PC-3 (cell line): Measurements from ENCODE around the gene CCDC82. TPM values are rescaled to one million over a fixed set of nuclear protein-coding genes. Genes with fewer than 3 reads are reported as not detected.

Experiments used
- ATAC-seq: fragments of 200-7000 bp; cut with Tn5 transposase; 2 replicates; pipeline ENCODE4 v1.9.1; 2020; ENCODE audit warnings: mild to moderate bottlenecking, moderate library complexity
- BruUV-seq: library from RNA; stranded (reverse); fragments of 400-500 nt; replicated peaks from 2 replicates; lab custom pipeline; 2021; lab: Mats Ljungman, UMichigan
- CTCF ChIA-PET: fragments of 300-600 bp; sonication (Branson Sonifier 250); formaldehyde crosslinking; loops from one replicate; lab custom pipeline; 2022; ENCODE audit warnings: antibody characterized with exemption; lab: Charles Lee
- POLR2A ChIA-PET: fragments of 300-600 bp; sonication (Branson Sonifier 250); formaldehyde crosslinking; loops from one replicate; lab custom pipeline; 2022; ENCODE audit warnings: antibody characterized with exemption; ENCODE audit not compliant: unreplicated experiment; lab: Charles Lee
- DNase-seq: peaks from one replicate; pipeline ENCODE4 v3.0.0-alpha.2; 2015
- H2AFZ ChIP-seq: fragments of 300-600 bp; sonication (generic); 2 replicates; pipeline ENCODE4 v1.6.0; 2016; ENCODE audit warnings: antibody characterized with exemption, low read length
- H3F3A ChIP-seq: fragments of 300-600 bp; sonication (generic); one replicate; pipeline ENCODE4 v1.6.0; 2017; ENCODE audit warnings: antibody characterized with exemption, low read length, control low read depth, mild to moderate bottlenecking; ENCODE audit not compliant: unreplicated experiment
- H3K27ac ChIP-seq: fragments of 300-600 bp; sonication (generic); 2 replicates; pipeline ENCODE4 v1.5.1; 2016; ENCODE audit warnings: mild to moderate bottlenecking, low read length
- H3K27me3 ChIP-seq: fragments of 300-600 bp; sonication (generic); 2 replicates; pipeline ENCODE4 v1.6.1; 2016; ENCODE audit warnings: low read length, mixed read lengths
- H3K36me3 ChIP-seq: fragments of 300-600 bp; sonication (generic); 2 replicates; pipeline ENCODE4 v1.6.1; 2016; ENCODE audit warnings: low read depth, mixed run types, low read length, mixed read lengths
- H3K4me1 ChIP-seq: fragments of 300-600 bp; sonication (generic); 2 replicates; pipeline ENCODE4 v1.5.1; 2016; ENCODE audit warnings: low read length; ENCODE audit not compliant: insufficient read depth
- H3K4me2 ChIP-seq: fragments of 300-600 bp; sonication (generic); 2 replicates; pipeline ENCODE4 v1.6.0; 2016; ENCODE audit warnings: low read length
- H3K4me3 ChIP-seq: fragments of 300-600 bp; sonication (generic); 2 replicates; pipeline ENCODE4 v1.5.1; 2016; ENCODE audit warnings: mild to moderate bottlenecking, low read length, mixed read lengths
- H3K79me2 ChIP-seq: fragments of 300-600 bp; sonication (generic); 2 replicates; pipeline ENCODE4 v1.6.1; 2017; ENCODE audit warnings: low read length, mixed read lengths
- H3K9ac ChIP-seq: fragments of 300-600 bp; sonication (generic); 2 replicates; pipeline ENCODE4 v1.6.0; 2016; ENCODE audit warnings: mild to moderate bottlenecking, low read length
- H3K9me2 ChIP-seq: fragments of 300-600 bp; sonication (generic); replicated peaks from 2 replicates; pipeline ENCODE4 v1.6.1; 2016; ENCODE audit warnings: mixed run types, low read length, mixed read lengths
- H3K9me3 ChIP-seq: fragments of 300-600 bp; sonication (generic); 2 replicates; pipeline ENCODE4 v1.6.1; 2016; ENCODE audit warnings: low read length, mixed read lengths
- H4K20me1 ChIP-seq: fragments of 300-600 bp; sonication (generic); 2 replicates; pipeline ENCODE4 v1.6.1; 2016; ENCODE audit warnings: low read length, mixed read lengths
- EZH2 ChIP-seq: fragments of 300-600 bp; sonication (generic); IDR thresholded peaks from one replicate; pipeline ENCODE4 v1.6.1; 2017; ENCODE audit warnings: antibody characterized with exemption, mild to moderate bottlenecking, low read length; ENCODE audit not compliant: unreplicated experiment
- EZH2phosphoT487 ChIP-seq: fragments of 300-600 bp; sonication (generic); IDR thresholded peaks from 2 replicates; pipeline ENCODE4 v1.6.1; 2018; ENCODE audit warnings: mild to moderate bottlenecking, antibody characterized with exemption, low read length, borderline replicate concordance
- intact Hi-C: fragments of 100-400 bp; cut with micrococcal nuclease; formaldehyde crosslinking; loops from 2 replicates; pipeline ENCODE4 v1.9.0; 2023
- total RNA-seq: library from RNA; depleted of rRNA; stranded (reverse); fragments of >200 nt; gene quantifications from 2 replicates; pipeline ENCODE4 v1.2.3, GENCODE V29; 2014
- TF ChIP-seq, protein P1 (sequence below): fragments of 300-600 bp; sonication (generic); conservative IDR thresholded peaks from 2 replicates; pipeline ENCODE4 v1.5.1; 2017; ENCODE audit warnings: antibody characterized with exemption, low read depth, mild to moderate bottlenecking, low read length

CCDC82 gene
- total RNA-seq, 1 experiment from 2014 or later, result 13.5 TPM

GRCh38 chr11:96309643-96310017 lies 80.1 kb downstream of the CCDC82 start:
- H3K27ac ChIP-seq, result peak overlapping the region; percentile 96
- H3K27me3 ChIP-seq, result no peaks in the 10 kb centered on the region
- no peak for ATAC-seq
- no peaks in the 10 kb centered on the region for H3K9me3 ChIP-seq
- no peaks in the 10 kb centered on the region for H3K9me2 ChIP-seq
- TF ChIP-seq EZH2phosphoT487 (no peak), EZH2 (no peak)
- TF ChIP-seq, protein P1, sequence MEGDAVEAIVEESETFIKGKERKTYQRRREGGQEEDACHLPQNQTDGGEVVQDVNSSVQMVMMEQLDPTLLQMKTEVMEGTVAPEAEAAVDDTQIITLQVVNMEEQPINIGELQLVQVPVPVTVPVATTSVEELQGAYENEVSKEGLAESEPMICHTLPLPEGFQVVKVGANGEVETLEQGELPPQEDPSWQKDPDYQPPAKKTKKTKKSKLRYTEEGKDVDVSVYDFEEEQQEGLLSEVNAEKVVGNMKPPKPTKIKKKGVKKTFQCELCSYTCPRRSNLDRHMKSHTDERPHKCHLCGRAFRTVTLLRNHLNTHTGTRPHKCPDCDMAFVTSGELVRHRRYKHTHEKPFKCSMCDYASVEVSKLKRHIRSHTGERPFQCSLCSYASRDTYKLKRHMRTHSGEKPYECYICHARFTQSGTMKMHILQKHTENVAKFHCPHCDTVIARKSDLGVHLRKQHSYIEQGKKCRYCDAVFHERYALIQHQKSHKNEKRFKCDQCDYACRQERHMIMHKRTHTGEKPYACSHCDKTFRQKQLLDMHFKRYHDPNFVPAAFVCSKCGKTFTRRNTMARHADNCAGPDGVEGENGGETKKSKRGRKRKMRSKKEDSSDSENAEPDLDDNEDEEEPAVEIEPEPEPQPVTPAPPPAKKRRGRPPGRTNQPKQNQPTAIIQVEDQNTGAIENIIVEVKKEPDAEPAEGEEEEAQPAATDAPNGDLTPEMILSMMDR, result no peak
- BruUV-seq, result no TSS peak
- POLR2A ChIA-PET, result no interaction called here
- intact Hi-C loops, result loop anchor here (2.0 to 5.0 kb wide), 2 partner anchors 47 to 67 kb away; no protein-coding TSS in a partner anchor
- CTCF ChIA-PET, result no interaction called here
- peaks cover 62% of the 10 kb centered on the region for H3K79me2 ChIP-seq
- no peaks in the 10 kb centered on the region for H4K20me1 ChIP-seq
- no peak overlapping the region for H2AFZ ChIP-seq
- H3K9ac ChIP-seq, result no peak overlapping the region
- H3F3A ChIP-seq, result peaks cover 14% of the 10 kb centered on the region
- peak overlapping the region; percentile 86 for H3K4me2 ChIP-seq
- no peak overlapping the region for H3K4me3 ChIP-seq
- DNase-seq, result no peak
- H3K4me1 ChIP-seq, result peaks cover 92% of the 10 kb centered on the region
- H3K36me3 ChIP-seq, result no peaks in the 10 kb centered on the region

- Histone ChIP-seq H3K4me3 (no peak overlapping the region), H3K4me2 (peak overlapping the region; percentile 86), H3K9me3 (no peaks in the 10 kb centered on the region), H3K79me2 (peaks cover 67% of the 10 kb centered on the region), H3K36me3 (no peaks in the 10 kb centered on the region), H4K20me1 (no peaks in the 10 kb centered on the region), H3K27me3 (no peaks in the 10 kb centered on the region), H3F3A (peaks cover 14% of the 10 kb centered on the region), H3K9me2 (no peaks in the 10 kb centered on the region), H3K9ac (no peak overlapping the region), H2AFZ (no peak overlapping the region), H3K27ac (peak overlapping the region; percentile 96), H3K4me1 (peaks cover 92% of the 10 kb centered on the region)
- intact Hi-C loops, result no loop called here
- TF ChIP-seq EZH2 (no peak), EZH2phosphoT487 (no peak)
- TF ChIP-seq, protein P1, result no peak
- CTCF ChIA-PET, result no interaction called here
- POLR2A ChIA-PET, result interaction anchor here (0.9 kb wide), 1 partner anchor 80 kb away, joined by 7 read pairs; the partner anchor contains the start of genes CCDC82 and JRKL
- DNase-seq (peak; percentile 65), ATAC-seq (no peak)
- no TSS peak for BruUV-seq
Measured at GRCh38 chr11:96309016-96309642, 80.6 kb downstream of the CCDC82 start.

DNA sequence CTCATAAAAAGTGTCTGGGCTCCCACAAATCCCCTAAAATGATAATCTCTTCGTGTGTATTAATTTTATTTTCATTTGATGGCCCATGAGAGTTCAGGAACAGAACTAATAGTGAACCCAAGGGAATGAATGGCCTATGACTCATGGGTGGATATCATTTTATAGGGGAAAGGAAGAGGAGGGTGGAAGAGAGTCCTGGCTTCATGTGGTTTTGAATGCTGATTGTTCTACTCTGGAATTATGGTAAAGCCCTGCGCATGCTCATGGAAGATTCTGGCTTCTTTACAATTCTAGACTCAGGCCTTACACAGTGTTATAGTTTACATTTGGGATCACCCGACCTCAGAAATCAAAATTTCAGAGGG lies 82.0 kb downstream of the CCDC82 start:
- H3K4me2 ChIP-seq, result peak overlapping the region; percentile 86
- peak overlapping the region; percentile 90 for H3K9ac ChIP-seq
- no peaks in the 10 kb centered on the region for H4K20me1 ChIP-seq
- H3K36me3 ChIP-seq, result no peaks in the 10 kb centered on the region
- H3K4me1 ChIP-seq, result peaks cover 90% of the 10 kb centered on the region
- H3K4me3 ChIP-seq, result peak overlapping the region; percentile 60
- intact Hi-C loops, result loop anchor here (1.0 to 2.0 kb wide), 4 partner anchors 32 to 517 kb away; partner anchors contain the start of genes CCDC82 and CEP57
- no peaks in the 10 kb centered on the region for H3K9me2 ChIP-seq
- H3K9me3 ChIP-seq, result no peaks in the 10 kb centered on the region
- no peak overlapping the region for H2AFZ ChIP-seq
- DNase-seq, result peak; percentile 98
- H3K79me2 ChIP-seq, result peaks cover 61% of the 10 kb centered on the region
- BruUV-seq, result no TSS peak
- TF ChIP-seq, protein P1, result no peak
- no peak for TF ChIP-seq EZH2phosphoT487
- no peak for TF ChIP-seq EZH2
- no peaks in the 10 kb centered on the region for H3K27me3 ChIP-seq
- H3K27ac ChIP-seq, result peak overlapping the region; percentile 96
- H3F3A ChIP-seq, result peaks cover 21% of the 10 kb centered on the region
- CTCF ChIA-PET, result no interaction called here
- ATAC-seq, result peak; percentile 61
- POLR2A ChIA-PET, result interaction anchor here (0.7 to 1.0 kb wide), 2 partner anchors 69 to 82 kb away, joined by 3 to 7 read pairs; partner anchors contain the start of genes CCDC82 and JRKL
